ENCODE results near the gene MRAS. TPM values are rescaled to one million over a fixed set of nuclear protein-coding genes. Genes with fewer than 3 reads are reported as not detected.

MRAS gene
- total and polyA plus RNA-seq, 11 donors, result 112 to 413 (median 252) TPM

DNA sequence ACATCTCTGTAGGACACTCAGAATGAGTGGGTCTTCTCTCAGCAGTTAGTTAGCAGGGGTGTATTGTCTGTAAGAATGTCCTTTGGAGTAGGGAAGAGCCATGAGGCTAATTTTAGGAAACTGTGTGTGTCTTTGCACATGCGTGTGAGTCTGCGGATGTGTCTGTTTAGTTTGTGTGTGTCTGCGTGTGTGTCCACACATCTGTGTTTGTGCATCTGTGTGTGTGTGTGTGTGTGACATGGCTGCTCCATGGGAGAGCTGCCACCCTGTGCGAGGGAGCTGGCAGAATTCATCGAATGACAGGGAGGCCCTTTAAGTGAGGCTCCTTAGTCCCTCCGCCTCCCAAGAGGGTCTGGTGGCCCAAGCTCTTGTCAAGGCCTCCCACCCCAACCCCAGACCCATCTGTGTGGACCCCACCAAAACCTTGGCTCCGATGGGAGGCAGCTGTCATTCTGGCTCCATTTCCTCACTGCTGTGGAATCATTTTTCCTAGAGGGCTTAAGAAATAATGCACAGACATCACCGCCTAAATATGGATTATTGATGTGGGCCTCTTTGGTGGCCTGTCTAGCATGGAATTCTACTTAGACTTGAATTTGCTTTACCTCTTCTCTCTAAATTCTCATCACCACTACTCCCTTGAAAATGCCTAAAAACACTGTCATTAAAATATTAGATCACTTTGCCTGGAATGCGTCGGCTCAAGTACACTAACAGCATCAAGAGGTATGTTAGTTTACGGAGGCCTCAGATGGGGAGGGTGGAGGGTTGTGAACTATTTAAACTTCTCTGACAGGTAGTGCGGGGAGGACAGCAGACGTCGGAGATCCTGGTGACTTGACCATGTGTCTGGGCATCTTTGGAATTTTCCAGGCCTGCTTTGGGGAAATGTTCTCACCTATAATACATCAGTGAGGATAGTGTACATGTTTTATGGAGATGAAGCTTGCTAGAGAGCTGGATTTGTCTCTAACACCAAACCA is 95.4 kb downstream of the MRAS start:
- Histone ChIP-seq H3K4me1 (peaks cover 0 to 14% (median 1%) of the 10 kb centered on the region in 12 donors), H3K27me3 (no peaks in the 10 kb centered on the region), H3K9me3 (no peaks in the 10 kb centered on the region), H3K27ac (no peak overlapping the region), H3K36me3 (no peaks in the 10 kb centered on the region), H3K4me3 (no peak overlapping the region)
- intact Hi-C loops (cut with DNase I), result no loop called here
- TF ChIP-seq, protein P1, sequence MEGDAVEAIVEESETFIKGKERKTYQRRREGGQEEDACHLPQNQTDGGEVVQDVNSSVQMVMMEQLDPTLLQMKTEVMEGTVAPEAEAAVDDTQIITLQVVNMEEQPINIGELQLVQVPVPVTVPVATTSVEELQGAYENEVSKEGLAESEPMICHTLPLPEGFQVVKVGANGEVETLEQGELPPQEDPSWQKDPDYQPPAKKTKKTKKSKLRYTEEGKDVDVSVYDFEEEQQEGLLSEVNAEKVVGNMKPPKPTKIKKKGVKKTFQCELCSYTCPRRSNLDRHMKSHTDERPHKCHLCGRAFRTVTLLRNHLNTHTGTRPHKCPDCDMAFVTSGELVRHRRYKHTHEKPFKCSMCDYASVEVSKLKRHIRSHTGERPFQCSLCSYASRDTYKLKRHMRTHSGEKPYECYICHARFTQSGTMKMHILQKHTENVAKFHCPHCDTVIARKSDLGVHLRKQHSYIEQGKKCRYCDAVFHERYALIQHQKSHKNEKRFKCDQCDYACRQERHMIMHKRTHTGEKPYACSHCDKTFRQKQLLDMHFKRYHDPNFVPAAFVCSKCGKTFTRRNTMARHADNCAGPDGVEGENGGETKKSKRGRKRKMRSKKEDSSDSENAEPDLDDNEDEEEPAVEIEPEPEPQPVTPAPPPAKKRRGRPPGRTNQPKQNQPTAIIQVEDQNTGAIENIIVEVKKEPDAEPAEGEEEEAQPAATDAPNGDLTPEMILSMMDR (IDR thresholded peaks at IDR 0.05), result no peak
- TF ChIP-seq POLR2A (IDR thresholded peaks at IDR 0.05), result no peak
- DNase-seq (peak in 1 of 5 donors; percentile 7), ATAC-seq (no peak)
- WGBS, 4 donors, result 90 to 93% (median 92%) methylated on average over 14 of the region's 14 CpGs

DNA sequence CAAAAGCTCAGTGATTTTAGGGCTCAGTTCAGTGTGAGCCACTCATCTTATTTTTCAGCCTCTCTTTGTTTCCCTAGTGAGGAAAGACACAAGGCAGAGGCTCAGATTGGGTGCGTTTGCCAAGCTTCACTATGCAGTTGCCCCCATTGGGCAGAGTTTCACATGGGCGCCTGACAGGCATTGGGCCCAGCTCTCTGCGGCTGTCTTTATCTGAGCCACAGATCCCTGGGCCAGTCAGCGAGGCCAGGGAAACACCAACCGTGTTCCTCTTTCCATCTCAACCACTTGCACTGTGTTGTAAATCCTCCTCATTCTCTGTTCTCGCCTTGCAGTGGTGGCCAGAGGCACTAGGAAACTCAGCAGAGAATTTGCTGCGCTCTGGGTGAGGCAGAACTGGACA is 96.9 kb downstream of the MRAS start:
- Histone ChIP-seq H3K9me3 (no peaks in the 10 kb centered on the region), H3K27me3 (no peaks in the 10 kb centered on the region), H3K36me3 (no peaks in the 10 kb centered on the region), H3K27ac (no peak overlapping the region), H3K4me1 (peaks cover 0 to 10% (median 1%) of the 10 kb centered on the region in 12 donors), H3K4me3 (no peak overlapping the region)
- ATAC-seq (no peak), DNase-seq (peak in 1 of 5 donors; percentile 6)
- WGBS, 4 donors, result 84 to 91% (median 89%) methylated on average over 5 to 7 of the region's 7 CpGs
- TF ChIP-seq, protein P1 (IDR thresholded peaks at IDR 0.05), result no peak
- no peak for TF ChIP-seq POLR2A (IDR thresholded peaks at IDR 0.05)
- intact Hi-C loops (cut with DNase I), result no loop called here

DNA sequence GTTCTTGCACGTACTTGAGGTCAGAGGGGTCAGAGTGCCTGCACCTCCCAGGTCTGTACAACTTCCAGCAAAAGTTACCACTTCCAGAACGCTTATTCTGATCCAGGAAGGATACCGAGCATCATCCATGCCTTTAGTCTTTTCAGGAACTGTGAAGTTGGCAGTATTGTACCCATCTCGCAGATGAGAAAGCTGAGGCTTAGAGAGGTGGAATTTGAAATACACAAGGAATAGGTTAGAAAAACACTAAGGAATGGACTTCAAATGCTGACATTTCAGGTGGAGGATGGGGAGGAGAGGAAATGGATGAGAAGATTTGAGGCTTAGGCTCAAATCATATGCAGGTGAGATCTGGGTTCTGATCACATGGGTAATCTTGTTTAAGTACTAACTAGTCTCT is 97.3 kb downstream of the MRAS start:
- no peaks in the 10 kb centered on the region for H3K27me3 ChIP-seq
- DNase-seq (no peak), ATAC-seq (no peak)
- no peaks in the 10 kb centered on the region for H3K36me3 ChIP-seq
- WGBS, 4 donors, result 86 to 96% (median 91%) methylated on average over 4 of the region's 4 CpGs
- H3K9me3 ChIP-seq, result no peaks in the 10 kb centered on the region
- peaks cover 0 to 6% (median 0%) of the 10 kb centered on the region in 12 donors for H3K4me1 ChIP-seq
- no peak overlapping the region for H3K4me3 ChIP-seq
- intact Hi-C loops (cut with DNase I), result no loop called here
- TF ChIP-seq, protein P1 (IDR thresholded peaks at IDR 0.05), result no peak
- no peak for TF ChIP-seq POLR2A (IDR thresholded peaks at IDR 0.05)
- H3K27ac ChIP-seq, result no peak overlapping the region

DNA sequence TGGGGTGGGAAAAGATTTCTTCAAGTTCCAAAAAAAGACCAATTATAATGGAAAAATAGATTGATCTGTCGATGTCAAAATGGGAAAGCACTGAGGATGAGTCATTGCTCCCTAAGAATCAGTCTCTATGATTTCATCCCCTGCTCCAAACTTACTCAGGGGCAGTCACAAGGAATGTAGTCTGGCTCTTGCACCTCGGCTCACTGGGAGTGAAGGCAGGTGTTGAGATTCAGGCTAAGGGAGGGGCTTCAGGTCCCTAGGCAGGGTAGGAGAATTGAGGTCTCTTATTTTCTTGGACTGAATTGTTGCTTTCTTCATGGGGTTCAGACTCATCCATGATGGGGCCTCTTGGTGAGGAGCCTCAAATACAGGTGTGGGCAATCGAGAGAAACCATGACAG is 100.3 kb downstream of the MRAS start:
- H3K27me3 ChIP-seq, result no peaks in the 10 kb centered on the region
- WGBS, 4 donors, result 71 to 86% (median 80%) methylated on average over 3 of the region's 3 CpGs
- no peaks in the 10 kb centered on the region for H3K9me3 ChIP-seq
- intact Hi-C loops (cut with DNase I), result no loop called here
- no peak overlapping the region for H3K4me3 ChIP-seq
- DNase-seq, result peak in 1 of 5 donors; percentile 2
- H3K27ac ChIP-seq, result no peak overlapping the region
- ATAC-seq, result no peak
- TF ChIP-seq, protein P1 (IDR thresholded peaks at IDR 0.05), result no peak
- no peak for TF ChIP-seq POLR2A (IDR thresholded peaks at IDR 0.05)
- H3K36me3 ChIP-seq, result no peaks in the 10 kb centered on the region
- H3K4me1 ChIP-seq, result no peaks in the 10 kb centered on the region
